HG03039 (cell line): ENCODE results near the gene RGS10.
A peak's percentile ranks its signal among the peaks of the same experiment; 100 is the strongest.
"Not testable (repeated sequence)": the region's sequence is repeated elsewhere in the genome, so short reads cannot be mapped to it uniquely, and the experiment has no call there.

Experiments used
- ATAC-seq: cut with Tn5 transposase; IDR thresholded peaks from one replicate; pipeline ENCODE4 v1.9.1; 2021; ENCODE audit warnings: mild to moderate bottlenecking, moderate library complexity; ENCODE audit not compliant: unreplicated experiment

Gene RGS10, protein sequence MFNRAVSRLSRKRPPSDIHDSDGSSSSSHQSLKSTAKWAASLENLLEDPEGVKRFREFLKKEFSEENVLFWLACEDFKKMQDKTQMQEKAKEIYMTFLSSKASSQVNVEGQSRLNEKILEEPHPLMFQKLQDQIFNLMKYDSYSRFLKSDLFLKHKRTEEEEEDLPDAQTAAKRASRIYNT

GRCh38 chr10:119542357-119542987 lies at the start of gene RGS10:
Gene RGS10, minus strand, starts transcription at chr10:119542719. Its CDS starts 81 bp downstream, at chr10:119542638.
- ATAC-seq = peak; percentile 71

- ATAC-seq = no peak
Observed at GRCh38 chr10:119588071-119588470, 45.6 kb upstream of the RGS10 start.

DNA sequence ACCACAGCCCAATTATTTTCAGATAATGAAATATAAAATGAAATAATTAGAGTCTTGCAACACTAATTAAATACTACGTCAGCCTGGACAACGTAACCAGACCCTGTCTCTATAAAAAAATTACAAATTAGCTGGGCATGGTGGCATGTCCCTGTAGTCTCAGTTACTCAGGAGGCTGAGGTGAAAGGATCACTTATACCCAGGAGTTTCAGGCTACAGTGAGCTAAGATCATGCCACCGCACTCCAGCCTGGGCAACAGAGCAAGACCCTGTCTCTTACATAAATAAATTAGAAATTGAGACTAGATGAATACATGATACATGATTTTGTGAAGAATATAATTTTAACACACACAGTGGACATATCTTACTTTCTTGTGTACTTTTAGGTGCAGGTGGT lies 35.8 kb upstream of the RGS10 start:
- no peak for ATAC-seq

- no peak for ATAC-seq
Observed at GRCh38 chr10:119575991-119576390, 33.5 kb upstream of the RGS10 start.

DNA sequence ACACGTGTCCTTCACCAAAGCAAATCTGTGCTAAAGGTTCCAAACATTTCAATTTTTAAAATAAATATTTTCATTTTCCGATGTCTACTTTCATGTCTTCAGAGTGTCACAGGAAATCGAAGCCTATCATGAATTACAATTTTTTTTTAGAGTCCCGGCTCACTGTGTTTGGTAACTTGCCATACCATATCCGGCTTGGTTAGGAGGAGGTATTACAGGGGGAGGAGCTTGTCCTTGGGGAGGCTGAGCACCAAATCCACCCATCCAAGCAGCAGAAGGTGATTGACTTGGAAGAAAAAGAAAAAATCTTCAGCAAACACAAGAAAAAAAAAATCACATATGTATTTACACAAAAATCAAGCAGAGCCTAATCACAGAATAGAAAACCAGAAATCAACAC lies 33.0 kb upstream of the RGS10 start:
- no peak for ATAC-seq

DNA sequence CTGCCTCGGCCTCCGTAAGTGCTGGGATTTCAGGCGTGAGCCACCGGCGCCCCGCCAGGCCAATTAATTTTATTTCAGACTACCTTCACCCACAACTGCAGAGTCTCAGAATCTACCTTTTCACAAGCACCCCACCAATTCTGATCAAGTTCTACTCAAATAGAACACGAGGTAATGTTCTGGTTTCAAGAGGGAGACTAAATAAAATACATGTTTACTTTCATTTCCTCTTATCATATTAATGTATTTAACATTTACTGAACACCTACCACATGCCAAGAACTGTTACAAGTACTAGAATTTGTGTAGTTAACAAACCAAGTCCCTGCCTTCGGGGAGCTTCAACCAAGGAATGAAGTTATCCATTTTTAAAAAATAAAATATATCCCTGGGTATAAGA lies 25.5 kb upstream of the RGS10 start:
- ATAC-seq = no peak

DNA sequence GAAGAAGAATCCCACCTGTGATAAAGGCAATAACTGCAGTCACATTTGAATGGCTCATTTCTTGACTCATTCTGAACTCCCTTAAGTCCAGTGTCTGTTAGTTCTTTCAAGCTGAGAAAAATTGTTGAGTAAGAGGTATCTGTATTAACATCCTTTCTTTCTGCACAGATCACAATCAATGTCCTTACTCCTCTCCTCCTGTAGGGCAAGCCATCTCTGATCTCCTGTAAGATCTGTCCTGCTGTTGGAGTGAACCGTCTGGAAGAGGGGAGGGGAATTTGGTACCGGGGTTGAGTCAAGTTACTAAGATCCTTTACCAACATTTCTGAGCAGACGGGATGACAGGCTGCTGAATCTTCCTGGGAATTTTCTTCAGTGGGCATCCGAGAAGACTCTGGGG lies 19.6 kb upstream of the RGS10 start:
- ATAC-seq = no peak

GRCh38 chr10:119559511-119559910 lies 17.0 kb upstream of the RGS10 start:
- not testable (repeated sequence) for ATAC-seq

DNA sequence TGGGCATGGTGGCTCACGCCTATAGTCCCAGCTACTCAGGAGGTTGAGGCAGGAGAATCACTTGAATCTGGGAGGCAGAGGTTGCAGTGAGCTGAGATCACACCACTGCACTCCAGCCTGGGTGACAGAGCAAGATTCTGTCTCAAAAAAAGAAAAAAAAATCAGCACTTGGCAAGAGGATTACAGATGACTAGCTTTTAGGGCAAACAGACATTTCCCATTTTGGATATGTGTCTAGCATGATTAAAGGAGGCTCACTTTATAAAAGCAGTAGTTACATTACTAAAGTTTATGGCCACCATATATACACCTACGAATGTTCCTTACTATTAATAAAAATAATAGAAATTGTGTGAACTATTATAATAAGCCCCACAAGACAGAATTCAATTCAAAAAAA lies 13.6 kb upstream of the RGS10 start:
- not testable (repeated sequence) for ATAC-seq

DNA sequence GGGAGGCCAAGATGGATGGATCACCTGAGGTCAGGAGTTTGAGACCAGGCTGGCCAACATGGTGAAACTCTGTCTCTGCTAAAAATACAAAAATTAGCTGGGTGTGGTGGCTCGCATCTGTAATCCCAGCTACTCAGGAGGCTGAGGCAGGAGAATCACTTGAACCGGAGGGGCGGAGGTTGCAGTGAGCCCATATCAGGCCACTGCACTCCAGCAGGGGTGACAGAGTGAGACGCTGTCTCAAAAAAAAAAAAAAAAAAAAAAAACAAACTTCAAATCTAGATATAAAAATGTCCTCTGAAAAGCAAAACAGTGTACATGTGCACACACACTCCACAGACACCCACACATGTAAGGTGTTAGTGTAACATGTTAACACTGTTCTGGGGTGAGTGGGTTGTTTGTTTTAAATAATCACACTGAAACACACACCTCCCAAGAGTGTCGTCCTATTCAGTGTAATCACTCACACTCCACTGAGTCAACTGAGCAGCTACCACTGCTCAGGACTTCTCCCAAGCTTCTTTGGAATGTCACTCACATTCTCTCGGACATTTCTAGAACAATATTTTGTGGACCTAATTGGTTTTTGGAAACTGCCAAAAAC lies 12.8 kb upstream of the RGS10 start:
- no peak for ATAC-seq

DNA sequence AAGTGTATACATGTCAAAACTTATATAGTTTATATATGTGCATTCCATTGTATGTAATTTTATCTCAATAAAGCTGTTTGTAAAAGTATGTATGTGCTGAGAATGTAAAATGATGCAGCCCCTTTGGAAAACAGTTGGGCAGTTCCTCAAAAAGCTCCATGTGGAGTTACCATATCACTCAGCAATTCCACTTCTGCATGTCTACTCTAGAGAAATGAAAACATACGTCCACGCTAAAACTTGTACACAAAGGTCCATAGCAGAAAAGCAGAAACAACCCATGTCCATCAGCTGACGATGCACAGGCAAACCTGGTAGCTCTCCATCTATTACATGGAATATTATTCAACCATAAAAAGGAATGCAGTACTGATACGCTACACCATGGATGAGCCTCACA lies 8.3 kb upstream of the RGS10 start:
- ATAC-seq = no peak

GRCh38 chr10:119549247-119549999 lies 6.9 kb upstream of the RGS10 start:
- no peak for ATAC-seq

- no peak for ATAC-seq
Observed at GRCh38 chr10:119546009-119546408, 3.5 kb upstream of the RGS10 start.

DNA sequence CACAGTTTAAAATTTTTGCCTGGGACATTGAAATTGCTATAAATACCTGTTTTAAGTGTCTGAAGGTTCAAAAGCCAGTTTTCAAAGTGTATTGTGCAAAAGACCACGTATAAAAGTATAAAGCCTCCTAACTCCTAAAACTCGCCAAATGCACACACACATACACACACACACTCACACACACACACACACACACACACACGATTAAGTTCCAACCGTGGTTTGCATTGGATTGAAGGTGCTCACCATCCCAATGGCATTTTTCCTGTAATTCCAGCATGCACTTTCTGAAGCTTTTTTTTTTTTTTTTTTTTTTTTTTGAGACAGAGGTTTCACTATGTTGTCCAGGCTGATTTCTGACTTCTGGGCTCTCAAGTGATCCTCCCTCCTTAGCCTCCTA lies 2.8 kb upstream of the RGS10 start:
- ATAC-seq = no peak

- ATAC-seq = no peak
Observed at GRCh38 chr10:119543814-119544642, 1.5 kb upstream of the RGS10 start.

DNA sequence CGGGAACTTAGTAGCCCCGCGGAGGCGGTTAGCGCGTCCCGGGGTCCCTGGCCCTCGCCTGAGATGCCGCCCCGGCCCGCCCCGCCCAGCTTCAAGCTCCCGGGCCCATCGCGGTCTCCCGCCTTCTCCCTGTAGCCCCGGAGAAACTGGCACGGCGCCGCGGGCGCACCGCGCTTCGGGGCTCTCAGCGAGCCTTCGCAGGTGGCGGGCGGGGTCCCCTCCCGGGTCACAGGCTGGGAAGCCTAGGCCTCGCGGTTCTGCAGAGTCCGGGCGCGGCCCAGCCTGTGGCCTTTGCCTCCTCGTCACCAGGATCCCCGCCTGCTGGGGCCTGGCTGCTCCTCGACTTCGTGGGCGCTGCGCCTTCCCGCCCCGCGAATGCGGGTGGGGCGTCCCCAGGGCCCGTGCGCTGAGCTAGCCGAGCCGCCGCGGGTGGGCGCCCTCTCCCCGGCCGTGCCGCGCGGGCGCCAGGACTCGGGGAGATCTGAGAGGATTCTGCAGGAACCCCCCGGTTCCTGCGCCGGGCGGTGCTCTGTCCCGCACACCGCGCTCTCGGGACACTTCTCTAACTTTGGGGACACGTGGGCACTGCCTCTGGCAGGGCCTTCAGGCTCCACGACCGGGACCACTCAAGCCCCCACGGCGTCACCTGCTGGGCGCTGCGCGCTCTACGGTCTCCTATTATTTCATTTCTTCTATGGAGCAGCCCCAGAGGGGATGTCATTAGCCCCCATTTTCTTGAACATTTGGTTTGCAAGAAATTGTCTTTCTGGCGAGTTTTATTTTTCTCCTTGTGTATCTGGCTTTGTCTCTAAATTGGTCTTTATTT lies 682 bp upstream of the RGS10 start:
- ATAC-seq = peak; percentile 35

- peak; percentile 14 for ATAC-seq
Observed at GRCh38 chr10:119541459-119542356, 811 bp downstream of the RGS10 start.

GRCh38 chr10:119541046-119541445 lies 1.5 kb downstream of the RGS10 start:
- no peak for ATAC-seq

DNA sequence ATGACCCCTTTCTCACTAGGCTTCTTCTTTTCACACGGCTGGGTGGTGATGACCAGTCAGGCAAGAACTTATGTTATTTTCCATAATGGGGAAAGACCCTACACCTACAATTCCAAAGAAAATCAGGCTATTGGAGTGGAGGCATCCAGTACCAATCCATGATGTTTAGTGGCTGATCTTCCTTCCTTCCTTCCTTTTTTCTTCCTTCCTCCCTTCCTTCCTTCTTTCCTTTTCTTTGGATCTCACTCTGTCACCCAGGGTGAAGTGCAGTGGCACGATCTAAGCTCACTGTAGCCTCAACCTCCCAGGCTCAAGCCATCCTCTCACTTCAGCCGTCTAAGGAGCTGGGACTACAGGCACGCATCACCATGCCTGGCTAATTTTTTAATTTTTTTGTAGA lies 2.5 kb downstream of the RGS10 start:
- ATAC-seq = no peak
